ENCODE data around the gene CLVS2. TPM values are rescaled to one million over a fixed set of nuclear protein-coding genes. Genes with fewer than 3 reads are reported as not detected.

Gene CLVS2
- total and polyA plus RNA-seq, 2 experiments from 2014 or later: 0.08 to 0.66 TPM

GRCh38 chr6:123009059-123009458 lies 13.0 kb downstream of the CLVS2 start (continued):
- TF ChIP-seq ZNF114 (CRISPR knock-in tag; IDR thresholded peaks at IDR 0.05): no peak
- TF ChIP-seq ETS1 (IDR thresholded peaks at IDR 0.05): no peak
- TF ChIP-seq NANOG (IDR thresholded peaks at IDR 0.05; ENCODE audit: borderline replicate concordance): no peak

GRCh38 chr6:123014835-123015234 lies 18.8 kb downstream of the CLVS2 start:
- Mint-ChIP-seq H3K4me3 (no peak overlapping the region), H3K27ac (no peak overlapping the region), H3K9me3 (no peaks in the 10 kb centered on the region), H3K4me1 (no peaks in the 10 kb centered on the region; the same call in 2 of the 3 replicates), H3K27me3 (ENCODE audit: insufficient read depth, low read depth, poor library complexity) (no peaks in the 10 kb centered on the region), H3K36me3 (ENCODE audit: low read depth) (no peaks in the 10 kb centered on the region)
- no peaks in the 10 kb centered on the region; the same call in 1 of the 2 replicates for H4K20me1 ChIP-seq (replicated peaks; ENCODE audit: insufficient read depth)
- DNase-seq (ENCODE audit: low spot score): no peak
- no peaks in the 10 kb centered on the region for H3K79me2 ChIP-seq (replicated peaks; ENCODE audit: insufficient read depth)
- TF ChIP-seq ZNF462 (CRISPR knock-in tag; IDR thresholded peaks at IDR 0.05): no peak
- TF ChIP-seq EZH2 (IDR thresholded peaks at IDR 0.05; ENCODE audit: low read depth, unreplicated experiment): no peak
- TF ChIP-seq ZNF114 (CRISPR knock-in tag; IDR thresholded peaks at IDR 0.05): no peak
- TF ChIP-seq JUNB (IDR thresholded peaks at IDR 0.05; ENCODE audit: unreplicated experiment): no peak
- TF ChIP-seq CTCF (conservative IDR thresholded peaks at IDR 0.05; ENCODE audit: low read depth in 2 of 2): no peak
- no peak for TF ChIP-seq CREB1 (CRISPR knock-in tag; IDR thresholded peaks at IDR 0.05; ENCODE audit: low read depth)
- TF ChIP-seq ETS1 (IDR thresholded peaks at IDR 0.05): no peak
- TF ChIP-seq ZNF331 (CRISPR knock-in tag; IDR thresholded peaks at IDR 0.05; ENCODE audit: low read depth): no peak
- no peak for TF ChIP-seq POLR2AphosphoS5 (IDR thresholded peaks at IDR 0.05; ENCODE audit: low read depth)
- H3K36me3 ChIP-seq (ENCODE audit: insufficient read depth): no peaks in the 10 kb centered on the region
- no peak overlapping the region for H2AFZ ChIP-seq
- ATAC-seq: no peak
- H3F3A ChIP-seq (replicated peaks; ENCODE audit: low read depth): no peaks in the 10 kb centered on the region
- H3K4me2 ChIP-seq: no peak overlapping the region
- no peaks in the 10 kb centered on the region for H3K27me3 ChIP-seq (ENCODE audit: insufficient read depth)
- no peak overlapping the region for H3K27ac ChIP-seq (ENCODE audit: low read depth)
- H3K4me3 ChIP-seq: no peak overlapping the region
- H3K9me2 ChIP-seq (ENCODE audit: insufficient read depth): no peaks in the 10 kb centered on the region
- no peaks in the 10 kb centered on the region for H3K4me1 ChIP-seq (ENCODE audit: insufficient read depth)

Data from GM23338 (cell line).